Left cardiac atrium (tissue), 4 donors: Measurements from ENCODE around the gene SIX3. TPM values are rescaled to one million over a fixed set of nuclear protein-coding genes. Genes with fewer than 3 reads are reported as not detected.

Experiments used
- ATAC-seq, 2 donors: fragments of 200-7000 bp; cut with Tn5 transposase; one replicate each; pipeline ENCODE4 v1.9.1; 2020; ENCODE audit warnings: mild to moderate bottlenecking in 2 of 2, moderate library complexity in 2 of 2
- DNase-seq: peaks from one replicate; pipeline ENCODE4 v3.0.0-alpha.2; 2020
- intact Hi-C, 2 donors: fragments of 100-400 bp; cut with DNase I; formaldehyde crosslinking; loops; one replicate each; pipeline versions ENCODE4 v1.14.1 to v1.15.1; 2022 to 2023
- total RNA-seq, 2 donors: library from RNA; stranded (reverse); fragmentation: NEBNext Ultra II Directional; extraction: Animal tissue kit (Norgen Biotek cat#: 25700); gene quantifications; one replicate each; pipeline ENCODE4 v1.2.1, GENCODE V29; 2021
- donor health status: DM: no; HTN: yes; CAD: no.
- donor health status: DM: no; HTN: yes; CAD: no; lungs with severe emphysema.
- donor health status: DM: yes; HTN: yes; CAD: no.
- donor health status: Dilated cardiomyopathy.

Gene SIX3
- total RNA-seq, 2 donors from 2014 or later = not detected

- intact Hi-C loops = no loop called here
- no peak for ATAC-seq
- DNase-seq = no peak
Observed at GRCh38 chr2:44940049-44940494, 1.4 kb upstream of the SIX3 start.

GRCh38 chr2:44940732-44941464, 604 bp upstream of the SIX3 start:
- DNase-seq = no peak
- intact Hi-C loops = no loop called here
- no peak for ATAC-seq

GRCh38 chr2:44942304-44943030, 965 bp downstream of the SIX3 start:
- intact Hi-C loops = no loop called here
- ATAC-seq (no peak), DNase-seq (no peak)

- intact Hi-C loops = no loop called here
- DNase-seq (no peak), ATAC-seq (no peak)
Observed at GRCh38 chr2:44943031-44943692, 1.7 kb downstream of the SIX3 start.

- ATAC-seq (no peak), DNase-seq (no peak)
- intact Hi-C loops = no loop called here
Observed at GRCh38 chr2:44943693-44944101, 2.2 kb downstream of the SIX3 start.

GRCh38 chr2:44944102-44944951, 2.8 kb downstream of the SIX3 start:
- intact Hi-C loops = no loop called here
- ATAC-seq = peak in 1 of 2 donors; percentile 20
- DNase-seq = no peak

GRCh38 chr2:44944952-44945612, 3.6 kb downstream of the SIX3 start:
- intact Hi-C loops = no loop called here
- ATAC-seq = no peak
- no peak for DNase-seq

- ATAC-seq (no peak), DNase-seq (no peak)
- intact Hi-C loops = no loop called here
Observed at GRCh38 chr2:44945676-44946371, 4.3 kb downstream of the SIX3 start.

GRCh38 chr2:44946372-44947027, 5.0 kb downstream of the SIX3 start:
- no peak for DNase-seq
- intact Hi-C loops = no loop called here
- no peak for ATAC-seq

- intact Hi-C loops = no loop called here
- ATAC-seq (no peak), DNase-seq (no peak)
Observed at GRCh38 chr2:44947028-44947375, 5.5 kb downstream of the SIX3 start.

GRCh38 chr2:44948565-44949328, 7.2 kb downstream of the SIX3 start:
- no peak for ATAC-seq
- DNase-seq = no peak
- intact Hi-C loops = no loop called here

- intact Hi-C loops = loop anchor here in 1 of 2 donors (5.0 kb wide), 1 partner anchor 702 kb away; no protein-coding TSS in a partner anchor
- no peak for DNase-seq
- ATAC-seq = peak in 1 of 2 donors; percentile 20
Observed at GRCh38 chr2:44949329-44950151, 8.0 kb downstream of the SIX3 start.

GRCh38 chr2:44950646-44951045, 9.1 kb downstream of the SIX3 start:
- intact Hi-C loops = loop anchor here in 1 of 2 donors (5.0 kb wide), 1 partner anchor 703 kb away; no protein-coding TSS in a partner anchor
- DNase-seq = no peak
- no peak for ATAC-seq

GRCh38 chr2:44951124-44951523, 9.6 kb downstream of the SIX3 start:
- intact Hi-C loops = loop anchor here in 1 of 2 donors (5.0 kb wide), 1 partner anchor 704 kb away; no protein-coding TSS in a partner anchor
- ATAC-seq = no peak
- DNase-seq = no peak

- DNase-seq (no peak), ATAC-seq (no peak)
- intact Hi-C loops = loop anchor here in 1 of 2 donors (5.0 kb wide), 1 partner anchor 704 kb away; no protein-coding TSS in a partner anchor
Observed at GRCh38 chr2:44951714-44952113, 10.2 kb downstream of the SIX3 start.
